Upper lobe of left lung (tissue), 6 donors: ENCODE data around the gene GRK7. TPM values are rescaled to one million over a fixed set of nuclear protein-coding genes. Genes with fewer than 3 reads are reported as not detected.

Experiments used
- ATAC-seq, 2 donors: fragments of 200-7000 bp; cut with Tn5 transposase; one replicate each; pipeline ENCODE4 v1.9.1; 2022; ENCODE audit warnings: mild to moderate bottlenecking in 2 of 2, moderate library complexity in 2 of 2; ENCODE audit not compliant: low FRiP score in 2 of 2
- DNase-seq, 2 donors: peaks; one replicate each; pipeline ENCODE4 v3.0.0-alpha.2; 2019 to 2020
- H3K27ac ChIP-seq, 4 donors: fragments of 200-600 bp; sonication (generic); one replicate each; pipeline ENCODE4 v1.5.1; 2016 to 2019
- H3K27me3 ChIP-seq, 4 donors: fragments of 200-600 bp; sonication (generic); one replicate each; pipeline ENCODE4 v1.5.1; 2017 to 2019
- H3K36me3 ChIP-seq, 4 donors: fragments of 200-600 bp; sonication (generic); one replicate each; pipeline ENCODE4 v1.5.1; 2016 to 2019
- H3K4me1 ChIP-seq, 4 donors: fragments of 200-600 bp; sonication (generic); one replicate each; pipeline ENCODE4 v1.5.1; 2018 to 2019
- H3K4me3 ChIP-seq, 4 donors: fragments of 200-600 bp; sonication (generic); one replicate each; pipeline ENCODE4 v1.5.1; 2017 to 2019; ENCODE audit warnings: mild to moderate bottlenecking in 2 of 4, moderate library complexity in 1 of 4
- H3K9me3 ChIP-seq, 4 donors: fragments of 200-600 bp; sonication (generic); one replicate each; pipeline ENCODE4 v1.5.1; 2018 to 2019
- CTCF ChIP-seq, 6 experiments: fragments of 450-650 bp in 4 of 6; fragments of 200-600 bp in 2 of 6; sonication (generic) in 2 of 6; IDR thresholded peaks; one replicate each; pipeline ENCODE4 v1.5.1; 2016 to 2019; ENCODE audit warnings: antibody characterized with exemption in 6 of 6
- EP300 ChIP-seq, 4 donors: sonication (generic); formaldehyde crosslinking; IDR thresholded peaks; one replicate each; pipeline ENCODE4 v1.5.1; 2017; ENCODE audit warnings: antibody characterized with exemption in 4 of 4, control low read depth in 2 of 4
- POLR2A ChIP-seq, 4 donors: fragments of 450-650 bp; IDR thresholded peaks; one replicate each; pipeline ENCODE4 v1.5.1; 2016 to 2017; ENCODE audit warnings: antibody characterized with exemption in 4 of 4, mild to moderate bottlenecking in 2 of 4
- POLR2AphosphoS5 ChIP-seq, 2 donors: sonication (generic); formaldehyde crosslinking; IDR thresholded peaks; one replicate each; pipeline ENCODE4 v1.5.1; 2017; ENCODE audit warnings: antibody characterized with exemption in 2 of 2
- WGBS, 2 donors: methylation state at CpG; one replicate each; pipeline ENCODE4 v1.1.5; 2017 to 2018; 5-methylcytosine and 5-hydroxymethylcytosine counted together
- total RNA-seq, 6 donors: library from RNA; depleted of rRNA in 4 of 6; stranded (reverse); fragments of >200 nt in 4 of 6; gene quantifications; one replicate each; pipeline versions ENCODE4 v1.1.0 to v1.2.1, GENCODE V29; 2016 to 2021
- donor health status: DM: no; HTN: no; CAD: no; lungs with moderate emphysema.
- donor health status: DM: no; HTN: yes; CAD: no; lungs with severe emphysema.

The GRK7 gene
- total RNA-seq, 6 donors from 2014 or later, result 0.22 TPM; not detected in 5

- TF ChIP-seq POLR2AphosphoS5 (IDR thresholded peaks at IDR 0.05), result no peak
- no peak for TF ChIP-seq EP300 (IDR thresholded peaks at IDR 0.05)
- no peak for TF ChIP-seq POLR2A (IDR thresholded peaks at IDR 0.05)
- TF ChIP-seq CTCF (IDR thresholded peaks at IDR 0.05), result no peak
- no peaks in the 10 kb centered on the region for H3K9me3 ChIP-seq
- ATAC-seq (no peak), DNase-seq (no peak)
- peak overlapping the region in 2 of 4 donors; percentile 82 to 89 for H3K27ac ChIP-seq
- H3K36me3 ChIP-seq, result no peaks in the 10 kb centered on the region
- no peaks in the 10 kb centered on the region for H3K27me3 ChIP-seq
- peaks cover 23 to 39% (median 31%) of the 10 kb centered on the region in 4 donors for H3K4me1 ChIP-seq
- H3K4me3 ChIP-seq, result no peak overlapping the region
- 77 to 84% methylated on average over 5 of the region's 5 CpGs for WGBS, 2 donors
Measured at GRCh38 chr3:141795741-141796080, 32.5 kb downstream of the GRK7 start.

GRCh38 chr3:141796081-141796888, 33.1 kb downstream of the GRK7 start:
- Histone ChIP-seq H3K27me3 (no peaks in the 10 kb centered on the region), H3K4me3 (peak overlapping the region in 2 of 4 donors; percentile 50 to 51), H3K27ac (peak overlapping the region; percentile 79 to 89 (median 82)), H3K4me1 (peaks cover 23 to 39% (median 31%) of the 10 kb centered on the region in 4 donors), H3K9me3 (no peaks in the 10 kb centered on the region), H3K36me3 (no peaks in the 10 kb centered on the region)
- peak; percentile 74 to 89 for ATAC-seq
- DNase-seq, result peak; percentile 55 to 87
- TF ChIP-seq POLR2A (IDR thresholded peaks at IDR 0.05) (no peak), POLR2AphosphoS5 (IDR thresholded peaks at IDR 0.05) (no peak), CTCF (IDR thresholded peaks at IDR 0.05) (no peak), EP300 (IDR thresholded peaks at IDR 0.05) (no peak)
- 39 to 66% methylated on average over 9 to 11 of the region's 11 CpGs for WGBS, 2 donors

GRCh38 chr3:141796889-141797781, 33.9 kb downstream of the GRK7 start:
- H3K36me3 ChIP-seq, result no peaks in the 10 kb centered on the region
- DNase-seq (peak; percentile 40 to 89), ATAC-seq (peak; percentile 16 to 77)
- peak overlapping the region; percentile 79 to 89 (median 82) for H3K27ac ChIP-seq
- no peaks in the 10 kb centered on the region for H3K27me3 ChIP-seq
- H3K9me3 ChIP-seq, result no peaks in the 10 kb centered on the region
- peak overlapping the region; percentile 26 to 51 (median 42) for H3K4me3 ChIP-seq
- TF ChIP-seq POLR2A (IDR thresholded peaks at IDR 0.05), result peak in 1 of 4 donors; percentile 59
- no peak for TF ChIP-seq EP300 (IDR thresholded peaks at IDR 0.05)
- peak in 1 of 2 donors; percentile 5 for TF ChIP-seq POLR2AphosphoS5 (IDR thresholded peaks at IDR 0.05)
- no peak for TF ChIP-seq CTCF (IDR thresholded peaks at IDR 0.05)
- 26 to 29% methylated on average over 12 to 49 of the region's 49 CpGs for WGBS, 2 donors
- peaks cover 23 to 39% (median 31%) of the 10 kb centered on the region in 4 donors for H3K4me1 ChIP-seq

- 59 to 67% methylated on average over 8 to 10 of the region's 10 CpGs for WGBS, 2 donors
- H3K27me3 ChIP-seq, result no peaks in the 10 kb centered on the region
- H3K4me3 ChIP-seq, result peak overlapping the region in 3 of 4 donors; percentile 33 to 51 (median 50)
- peaks cover 23 to 39% (median 31%) of the 10 kb centered on the region in 4 donors for H3K4me1 ChIP-seq
- peak overlapping the region; percentile 79 to 89 (median 82) for H3K27ac ChIP-seq
- DNase-seq (no peak), ATAC-seq (no peak)
- no peaks in the 10 kb centered on the region for H3K9me3 ChIP-seq
- no peak for TF ChIP-seq CTCF (IDR thresholded peaks at IDR 0.05)
- no peak for TF ChIP-seq POLR2AphosphoS5 (IDR thresholded peaks at IDR 0.05)
- TF ChIP-seq EP300 (IDR thresholded peaks at IDR 0.05), result no peak
- no peak for TF ChIP-seq POLR2A (IDR thresholded peaks at IDR 0.05)
- no peaks in the 10 kb centered on the region for H3K36me3 ChIP-seq
Measured at GRCh38 chr3:141797819-141798447, 34.7 kb downstream of the GRK7 start.
